GM21576 (cell line): ENCODE measurements around the gene KRTAP13-3.

Experiments
- ATAC-seq: cut with Tn5 transposase; IDR thresholded peaks from one replicate; pipeline ENCODE4 v1.9.1; 2021; ENCODE audit warnings: mild to moderate bottlenecking, moderate library complexity; ENCODE audit not compliant: unreplicated experiment

KRTAP13-3 gene

GRCh38 chr21:30425826-30426225, at the start of gene KRTAP13-3:
KRTAP13-3 (minus strand) TSS chr21:30425926; CDS start chr21:30425912, 14 bp downstream.
- no peak for ATAC-seq

GRCh38 chr21:30468900-30469714, 43.4 kb upstream of the KRTAP13-3 start:
- no peak for ATAC-seq

GRCh38 chr21:30463713-30464112, 38.0 kb upstream of the KRTAP13-3 start:
- ATAC-seq: no peak

GRCh38 chr21:30448514-30448913, 22.8 kb upstream of the KRTAP13-3 start:
- no peak for ATAC-seq

- ATAC-seq: no peak
Observed at GRCh38 chr21:30447056-30447455, 21.3 kb upstream of the KRTAP13-3 start.

GRCh38 chr21:30444204-30444603, 18.5 kb upstream of the KRTAP13-3 start:
- ATAC-seq: no peak

GRCh38 chr21:30443226-30443625, 17.5 kb upstream of the KRTAP13-3 start:
- ATAC-seq: no peak

GRCh38 chr21:30439975-30440374, 14.2 kb upstream of the KRTAP13-3 start, which contains the start of gene KRTAP15-1:
KRTAP15-1 (plus strand) TSS chr21:30440275; CDS start chr21:30440328, 53 bp downstream.
- no peak for ATAC-seq

GRCh38 chr21:30437010-30437565, 11.4 kb upstream of the KRTAP13-3 start:
- no peak for ATAC-seq

GRCh38 chr21:30434033-30434631, 8.4 kb upstream of the KRTAP13-3 start:
- no peak for ATAC-seq

- no peak for ATAC-seq
Observed at GRCh38 chr21:30430170-30430655, 4.5 kb upstream of the KRTAP13-3 start, which contains the start of gene KRTAP13-4. KRTAP13-4 (plus strand) TSS chr21:30430220; CDS start chr21:30430276, 56 bp downstream.

- no peak for ATAC-seq
Observed at GRCh38 chr21:30426731-30427130, 1.0 kb upstream of the KRTAP13-3 start.

- no peak for ATAC-seq
Observed at GRCh38 chr21:30415993-30416392, 9.7 kb downstream of the KRTAP13-3 start.

- ATAC-seq: no peak
Observed at GRCh38 chr21:30408782-30409494, 16.8 kb downstream of the KRTAP13-3 start.

- no peak for ATAC-seq
Observed at GRCh38 chr21:30395731-30396130, 30.0 kb downstream of the KRTAP13-3 start, which contains the start of gene KRTAP13-1. KRTAP13-1 (plus strand) TSS chr21:30396031; CDS start chr21:30396087, 56 bp downstream.

- ATAC-seq: no peak
Observed at GRCh38 chr21:30391492-30392025, 34.2 kb downstream of the KRTAP13-3 start.

- ATAC-seq: no peak
Observed at GRCh38 chr21:30382201-30382600, 43.5 kb downstream of the KRTAP13-3 start.
